ENCODE measurements around the gene PDE6C. TPM values are rescaled to one million over a fixed set of nuclear protein-coding genes. Genes with fewer than 3 reads are reported as not detected.

PDE6C gene
- total RNA-seq, 1 donor from 2014 or later = not detected

DNA sequence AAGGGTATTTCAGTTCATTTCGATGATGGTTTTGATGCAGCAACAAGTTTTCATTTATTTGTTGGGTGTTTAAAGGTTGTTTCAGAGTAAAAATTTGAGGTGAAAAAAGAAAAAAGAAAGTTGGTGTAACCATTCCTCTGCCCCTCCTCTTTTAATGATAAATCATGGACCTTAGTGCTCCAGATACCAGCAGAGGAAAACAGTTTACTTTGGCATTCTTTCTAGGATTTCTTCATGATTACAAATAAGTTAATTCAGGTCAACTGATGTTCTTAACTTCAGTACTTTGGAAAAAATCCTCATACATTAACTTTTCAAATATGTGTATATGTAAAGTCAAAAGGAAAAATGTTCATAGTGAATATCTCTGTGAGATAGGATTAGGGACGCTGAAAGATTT, 9.3 kb upstream of the PDE6C start:
- Mint-ChIP-seq H3K4me1 (peaks cover 12% of the 10 kb centered on the region), H3K27ac (no peak overlapping the region), H3K27me3 (ENCODE audit: low read depth) (peaks cover 86% of the 10 kb centered on the region), H3K36me3 (no peaks in the 10 kb centered on the region), H3K4me3 (no peak overlapping the region), H3K9me3 (peaks cover 3% of the 10 kb centered on the region)
- TF ChIP-seq, protein P1, sequence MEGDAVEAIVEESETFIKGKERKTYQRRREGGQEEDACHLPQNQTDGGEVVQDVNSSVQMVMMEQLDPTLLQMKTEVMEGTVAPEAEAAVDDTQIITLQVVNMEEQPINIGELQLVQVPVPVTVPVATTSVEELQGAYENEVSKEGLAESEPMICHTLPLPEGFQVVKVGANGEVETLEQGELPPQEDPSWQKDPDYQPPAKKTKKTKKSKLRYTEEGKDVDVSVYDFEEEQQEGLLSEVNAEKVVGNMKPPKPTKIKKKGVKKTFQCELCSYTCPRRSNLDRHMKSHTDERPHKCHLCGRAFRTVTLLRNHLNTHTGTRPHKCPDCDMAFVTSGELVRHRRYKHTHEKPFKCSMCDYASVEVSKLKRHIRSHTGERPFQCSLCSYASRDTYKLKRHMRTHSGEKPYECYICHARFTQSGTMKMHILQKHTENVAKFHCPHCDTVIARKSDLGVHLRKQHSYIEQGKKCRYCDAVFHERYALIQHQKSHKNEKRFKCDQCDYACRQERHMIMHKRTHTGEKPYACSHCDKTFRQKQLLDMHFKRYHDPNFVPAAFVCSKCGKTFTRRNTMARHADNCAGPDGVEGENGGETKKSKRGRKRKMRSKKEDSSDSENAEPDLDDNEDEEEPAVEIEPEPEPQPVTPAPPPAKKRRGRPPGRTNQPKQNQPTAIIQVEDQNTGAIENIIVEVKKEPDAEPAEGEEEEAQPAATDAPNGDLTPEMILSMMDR (IDR thresholded peaks at IDR 0.05; ENCODE audit: unreplicated experiment) = no peak
- no peak for DNase-seq (ENCODE audit: low spot score in 2 of 2, unreplicated experiment in 2 of 2)

DNA sequence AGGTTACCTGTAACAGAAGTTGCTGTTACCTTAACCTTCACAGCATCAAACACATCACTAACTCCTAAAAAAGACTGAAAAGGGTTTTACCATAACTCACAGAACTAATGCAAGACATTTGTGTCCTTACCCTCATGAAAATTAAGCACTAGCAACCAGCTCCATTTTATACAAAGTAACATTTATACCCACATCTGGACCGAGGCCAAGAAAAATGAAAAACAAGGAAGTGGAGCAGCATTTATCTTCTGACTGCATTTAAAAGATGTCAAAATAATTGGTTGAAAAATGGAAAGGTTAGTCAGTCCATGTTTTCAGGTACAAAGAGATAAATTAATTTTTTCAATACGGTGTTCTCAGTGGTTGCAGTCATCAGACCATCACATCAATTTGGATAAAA, 8.2 kb upstream of the PDE6C start:
- Mint-ChIP-seq H3K9me3 (peaks cover 3% of the 10 kb centered on the region), H3K4me1 (peaks cover 12% of the 10 kb centered on the region), H3K36me3 (no peaks in the 10 kb centered on the region), H3K27me3 (ENCODE audit: low read depth) (peaks cover 85% of the 10 kb centered on the region), H3K27ac (no peak overlapping the region), H3K4me3 (no peak overlapping the region)
- TF ChIP-seq, protein P1 (IDR thresholded peaks at IDR 0.05; ENCODE audit: unreplicated experiment) = no peak
- no peak for DNase-seq (ENCODE audit: low spot score in 2 of 2, unreplicated experiment in 2 of 2)

DNA sequence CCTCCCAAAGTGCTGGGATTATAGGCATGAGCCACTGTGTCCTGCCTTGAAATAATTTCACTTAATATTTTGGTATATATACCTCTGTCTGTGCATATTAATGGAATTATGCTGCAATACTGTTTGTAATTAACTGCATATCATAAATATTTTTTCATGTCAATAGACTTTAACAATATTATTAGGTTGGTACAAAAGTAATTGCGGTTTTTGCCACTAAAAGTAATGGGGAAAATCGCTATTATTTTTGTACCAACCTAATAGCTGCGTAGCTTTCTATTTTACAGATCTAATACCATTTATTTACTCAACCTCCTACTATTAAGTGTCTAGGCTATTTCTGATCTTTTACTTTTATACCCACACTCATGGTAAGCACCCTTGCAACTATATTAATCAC, 3.9 kb upstream of the PDE6C start:
- H3K4me3 Mint-ChIP-seq = no peak overlapping the region
- peaks cover 3% of the 10 kb centered on the region for H3K9me3 Mint-ChIP-seq
- H3K36me3 Mint-ChIP-seq = no peaks in the 10 kb centered on the region
- DNase-seq (ENCODE audit: low spot score in 2 of 2, unreplicated experiment in 2 of 2) = no peak
- no peak overlapping the region for H3K27ac Mint-ChIP-seq
- TF ChIP-seq, protein P1 (IDR thresholded peaks at IDR 0.05; ENCODE audit: unreplicated experiment) = no peak
- H3K27me3 Mint-ChIP-seq (ENCODE audit: low read depth) = peaks cover 67% of the 10 kb centered on the region
- peaks cover 10% of the 10 kb centered on the region for H3K4me1 Mint-ChIP-seq

DNA sequence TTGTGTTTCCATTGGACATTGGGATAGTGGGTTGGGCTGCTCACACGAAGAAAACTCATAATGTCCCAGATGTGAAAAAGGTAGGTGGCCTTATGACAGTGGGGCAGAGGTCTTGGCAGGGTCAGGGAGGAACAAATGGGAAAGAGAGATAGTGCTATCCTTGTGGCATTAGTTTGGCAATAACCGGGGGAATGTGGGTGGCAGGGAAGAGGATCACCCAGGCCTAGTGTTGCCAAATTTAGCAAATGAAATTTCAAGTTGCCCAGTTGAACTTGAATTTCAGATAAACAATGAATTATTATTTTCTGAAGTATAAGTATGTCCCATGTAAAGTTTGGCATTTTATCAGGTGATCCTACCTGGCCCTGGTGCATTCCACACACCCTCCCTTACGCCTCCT, 789 bp downstream of the PDE6C start:
- no peaks in the 10 kb centered on the region for H3K36me3 Mint-ChIP-seq
- DNase-seq (ENCODE audit: low spot score in 2 of 2, unreplicated experiment in 2 of 2) = no peak
- H3K4me1 Mint-ChIP-seq = peaks cover 2% of the 10 kb centered on the region
- TF ChIP-seq, protein P1 (IDR thresholded peaks at IDR 0.05; ENCODE audit: unreplicated experiment) = no peak
- no peak overlapping the region for H3K27ac Mint-ChIP-seq
- no peaks in the 10 kb centered on the region for H3K9me3 Mint-ChIP-seq
- H3K27me3 Mint-ChIP-seq (ENCODE audit: low read depth) = peaks cover 41% of the 10 kb centered on the region
- H3K4me3 Mint-ChIP-seq = no peak overlapping the region

DNA sequence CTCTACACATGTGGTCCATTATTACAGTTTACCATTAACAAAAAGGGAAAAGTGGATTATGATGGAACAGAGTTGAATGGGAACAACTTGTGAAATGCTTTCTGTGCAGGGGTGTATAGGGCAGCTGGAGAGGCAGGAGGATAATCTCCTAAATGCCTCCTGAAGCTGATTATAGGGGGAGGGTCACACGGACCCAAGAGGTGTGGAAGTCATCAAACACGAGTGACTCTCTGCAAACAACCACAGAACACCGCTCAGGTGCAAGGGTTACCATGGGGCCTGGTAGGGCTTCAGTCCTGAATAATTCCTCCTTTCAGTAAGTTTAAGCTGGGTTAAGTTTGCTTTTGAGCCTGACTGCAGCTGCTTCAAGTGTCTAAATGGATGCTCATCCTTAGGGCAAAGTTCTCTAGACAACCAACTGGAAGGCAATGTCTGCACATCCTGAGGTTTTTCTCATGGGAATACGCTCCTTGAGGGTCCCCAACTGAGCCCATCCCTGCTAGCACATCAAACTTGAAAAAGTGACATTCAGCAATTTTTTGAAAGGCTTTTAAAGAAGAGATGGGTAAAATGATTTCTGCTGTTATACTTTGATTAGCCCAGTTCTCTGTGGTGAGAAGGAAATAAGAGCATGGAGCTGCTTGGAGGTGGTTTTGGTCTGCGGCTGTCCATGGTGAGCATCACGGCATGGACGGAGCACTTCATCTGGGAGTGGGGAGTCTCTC, 1.9 kb downstream of the PDE6C start:
- Mint-ChIP-seq H3K4me1 (peaks cover 2% of the 10 kb centered on the region), H3K36me3 (no peaks in the 10 kb centered on the region), H3K4me3 (no peak overlapping the region), H3K9me3 (no peaks in the 10 kb centered on the region), H3K27me3 (ENCODE audit: low read depth) (peaks cover 38% of the 10 kb centered on the region), H3K27ac (no peak overlapping the region)
- TF ChIP-seq, protein P1 (IDR thresholded peaks at IDR 0.05; ENCODE audit: unreplicated experiment) = no peak
- DNase-seq (ENCODE audit: low spot score in 2 of 2, unreplicated experiment in 2 of 2) = no peak
